GM10248 (cell line): ENCODE data around the gene ESR1.

Experiments
- CTCF ChIA-PET: fragments of 300-600 bp; sonication (Branson Sonifier 250); formaldehyde crosslinking; extraction: SDS; loops from one replicate; lab custom pipeline; 2021; ENCODE audit warnings: antibody characterized with exemption; lab: Yijun Ruan, JAX
- POLR2A ChIA-PET: fragments of 350-650 bp; sonication (Branson Sonifier 250); formaldehyde crosslinking; extraction: SDS; loops from one replicate; lab custom pipeline; 2020; ENCODE audit warnings: antibody characterized with exemption; lab: Yijun Ruan, JAX
- DNase-seq: peaks from one replicate; pipeline ENCODE4 v3.0.0; 2012; ENCODE audit errors: extremely low spot score
- CTCF ChIP-seq: IDR thresholded peaks from 2 replicates; pipeline ENCODE4 v1.5.1; 2012; ENCODE audit warnings: mild to moderate bottlenecking, low read depth; ENCODE audit errors: extremely low read depth, missing control alignments, control extremely low read depth

ESR1 gene

GRCh38 chr6:152147269-152147668, 339.8 kb downstream of the ESR1 start:
- no peak for TF ChIP-seq CTCF
- POLR2A ChIA-PET = no interaction called here
- no peak for DNase-seq
- CTCF ChIA-PET = interaction anchor here (1.5 to 1.9 kb wide), 3 partner anchors 12 to 23 kb away, joined by 3 to 7 read pairs (median 4); no protein-coding TSS in a partner anchor

GRCh38 chr6:152148412-152148811, 340.9 kb downstream of the ESR1 start:
- TF ChIP-seq CTCF = no peak
- POLR2A ChIA-PET = no interaction called here
- no peak for DNase-seq
- CTCF ChIA-PET = interaction anchor here (1.0 to 1.9 kb wide), 3 partner anchors 10 to 39 kb away, joined by 3 to 7 read pairs (median 4); no protein-coding TSS in a partner anchor

GRCh38 chr6:152150196-152150595, 342.7 kb downstream of the ESR1 start:
- DNase-seq = no peak
- POLR2A ChIA-PET = no interaction called here
- CTCF ChIA-PET = interaction anchor here (1.3 kb wide), 1 partner anchor 26 kb away, joined by 3 read pairs; no protein-coding TSS in a partner anchor
- no peak for TF ChIP-seq CTCF

GRCh38 chr6:152151920-152152319, 344.4 kb downstream of the ESR1 start:
- TF ChIP-seq CTCF = no peak
- POLR2A ChIA-PET = no interaction called here
- DNase-seq = no peak
- CTCF ChIA-PET = interaction anchor here (1.8 kb wide), 1 partner anchor 19 kb away, joined by 3 read pairs; no protein-coding TSS in a partner anchor

GRCh38 chr6:152154559-152155356, 347.3 kb downstream of the ESR1 start:
- ChIA-PET POLR2A (no interaction called here), CTCF (interaction anchor here (1.2 to 3.3 kb wide), 3 partner anchors 11 to 30 kb away, joined by 3 to 14 read pairs (median 7); no protein-coding TSS in a partner anchor)
- no peak for TF ChIP-seq CTCF
- DNase-seq = no peak

- no peak for TF ChIP-seq CTCF
- no peak for DNase-seq
- ChIA-PET POLR2A (no interaction called here), CTCF (interaction anchor here (1.2 to 3.3 kb wide), 3 partner anchors 12 to 31 kb away, joined by 3 to 14 read pairs (median 7); no protein-coding TSS in a partner anchor)
Measured at GRCh38 chr6:152155792-152156191, 348.3 kb downstream of the ESR1 start.
